Medulla oblongata (tissue), 1 donor: ENCODE data around the gene CC2D2B.

ENCODE experiments used
- DNase-seq: peaks from one replicate; pipeline ENCODE4 v3.0.0-alpha.2; 2015; ENCODE audit errors: extremely low spot score

The CC2D2B gene

DNA sequence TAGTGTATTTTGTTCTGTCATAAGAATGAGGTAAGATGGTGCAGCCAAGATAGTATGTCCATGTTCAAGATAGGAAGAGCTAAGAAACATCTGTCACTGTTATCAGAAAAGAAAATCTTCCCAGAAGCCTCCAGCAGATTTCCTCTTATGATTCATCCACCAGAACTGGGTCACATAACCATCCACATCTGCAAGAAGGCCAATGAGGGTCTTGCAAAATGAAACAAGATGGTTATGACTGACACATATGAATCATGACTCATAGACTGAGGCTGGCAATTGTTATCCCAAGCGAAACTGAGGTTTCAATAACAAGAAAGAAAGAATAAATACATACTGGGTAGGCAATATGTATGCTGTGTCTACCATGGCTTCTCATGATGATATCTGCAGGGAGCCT, 165.9 kb downstream of the CC2D2B start:
- DNase-seq, result no peak

DNA sequence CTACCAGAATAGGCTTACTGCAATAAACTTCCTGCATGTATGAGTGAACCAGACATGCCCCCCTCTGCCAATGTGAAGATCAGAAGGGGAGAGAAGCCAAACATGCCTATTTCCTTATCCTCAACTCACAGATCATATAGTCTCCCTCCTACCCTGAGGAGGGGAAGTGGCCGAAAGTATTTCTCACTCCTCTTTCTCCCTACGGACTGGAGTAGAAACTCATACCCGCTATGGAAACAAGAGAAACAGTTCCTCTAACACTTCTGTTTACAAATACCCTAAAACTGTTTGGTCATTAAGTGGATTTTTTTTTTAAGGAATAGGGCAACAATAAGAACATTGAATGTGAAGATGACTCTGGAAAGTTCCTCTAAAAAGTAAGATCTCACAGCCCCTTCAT, 167.0 kb downstream of the CC2D2B start:
- DNase-seq, result no peak

DNA sequence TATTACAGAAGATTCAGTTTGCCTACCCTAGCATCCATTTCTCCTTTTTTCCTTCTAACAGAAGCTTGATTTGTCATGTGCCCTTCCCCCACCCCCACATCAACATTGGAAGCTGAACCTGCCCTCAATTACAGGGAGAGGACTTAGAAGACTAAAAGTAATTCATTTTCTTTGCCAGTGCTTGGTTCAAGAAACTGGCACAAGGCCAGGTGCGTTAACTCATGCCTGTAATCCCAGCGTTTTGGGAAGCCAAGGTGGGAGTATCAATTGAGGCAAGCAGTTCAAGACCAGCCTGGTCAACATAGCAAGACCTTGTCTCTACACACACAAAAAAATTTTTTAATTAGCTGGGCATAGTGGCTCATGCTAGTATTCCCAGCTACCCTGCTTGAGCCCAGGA, 168.2 kb downstream of the CC2D2B start:
- no peak for DNase-seq

DNA sequence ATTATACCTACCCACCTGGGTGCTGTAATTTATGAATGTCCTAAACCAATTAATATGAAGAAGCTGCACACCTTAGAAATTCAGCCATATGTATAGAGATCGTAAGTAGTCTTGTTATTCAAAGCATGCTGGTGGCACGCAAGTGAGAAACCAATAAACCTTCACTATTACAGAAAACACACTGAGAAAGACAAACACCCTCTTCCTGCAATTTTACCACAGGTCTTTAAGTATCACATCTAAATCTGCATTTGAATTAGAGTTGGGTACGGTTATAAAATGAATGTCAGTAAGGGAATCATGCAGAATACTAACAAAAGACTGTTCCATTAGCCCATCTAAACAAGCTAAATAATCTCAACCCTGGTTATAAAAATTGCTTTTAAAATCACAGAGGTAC, 169.4 kb downstream of the CC2D2B start:
- no peak for DNase-seq

DNA sequence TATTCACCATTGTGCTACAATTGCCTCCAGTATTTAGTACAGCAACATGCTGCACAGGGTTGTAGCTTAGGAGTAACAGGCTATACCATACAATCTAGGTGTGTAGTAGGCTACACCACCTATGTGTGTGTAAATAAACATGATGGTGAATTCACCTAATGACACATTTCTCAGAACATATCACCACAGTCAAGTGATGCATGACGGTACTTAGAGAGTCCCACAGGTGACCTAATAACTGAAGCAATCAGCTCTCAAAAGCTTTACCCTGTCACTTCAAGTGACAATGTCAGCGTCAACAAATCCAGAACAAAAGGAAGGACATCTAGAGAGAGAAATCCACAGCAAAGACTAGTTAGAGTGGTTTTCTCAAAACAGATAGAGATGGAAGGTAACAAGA, 174.4 kb downstream of the CC2D2B start:
- DNase-seq, result no peak
